ENCODE measurements around the gene RNLS. TPM values are rescaled to one million over a fixed set of nuclear protein-coding genes. Genes with fewer than 3 reads are reported as not detected.

Gene RNLS
- total RNA-seq, 2 donors from 2014 or later, result 21.7 to 31.8 TPM

DNA sequence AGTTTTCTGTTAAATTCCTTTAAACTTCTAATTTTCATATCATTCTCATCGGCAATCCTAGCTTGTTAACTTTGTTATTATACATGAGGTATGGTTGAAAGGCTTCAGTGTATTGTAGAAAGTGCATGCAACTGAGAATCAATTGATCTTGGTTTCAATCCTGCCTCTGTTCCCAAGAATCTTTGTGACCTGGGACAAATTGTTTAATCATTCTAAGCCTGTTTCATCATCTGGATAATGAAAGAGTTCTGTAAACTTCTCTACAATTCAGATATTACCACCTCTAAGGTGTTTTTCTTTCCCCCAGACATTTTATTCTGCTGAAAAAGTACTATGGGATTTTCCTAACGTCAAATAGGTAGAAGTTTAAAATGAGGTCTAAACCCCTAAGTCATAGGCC is 179.0 kb downstream of the RNLS start:
- TF ChIP-seq POLR2A (IDR thresholded peaks at IDR 0.05) (no peak), CTCF (IDR thresholded peaks at IDR 0.05) (no peak), POLR2AphosphoS5 (IDR thresholded peaks at IDR 0.05) (no peak)
- H3K4me3 ChIP-seq, result no peak overlapping the region
- intact Hi-C loops (cut with DNase I), result loop anchor here (5.0 kb wide), 1 partner anchor 148 kb away; no protein-coding TSS in a partner anchor
- no peaks in the 10 kb centered on the region for H3K9me3 ChIP-seq
- no peaks in the 10 kb centered on the region for H3K27me3 ChIP-seq (replicated peaks; ENCODE audit: insufficient read depth)
- no peaks in the 10 kb centered on the region for H3K4me1 ChIP-seq (replicated peaks)
- no peak overlapping the region for H3K27ac ChIP-seq
- DNase-seq (ENCODE audit: low spot score), result no peak
- no peaks in the 10 kb centered on the region for H3K36me3 ChIP-seq
- WGBS, result 87% methylated on average over 2 of the region's 2 CpGs

- intact Hi-C loops (cut with DNase I), result loop anchor here (5.0 kb wide), 1 partner anchor 150 kb away; no protein-coding TSS in a partner anchor
Observed at GRCh38 chr10:88401671-88402347, 181.3 kb downstream of the RNLS start.

GRCh38 chr10:88399240-88399639 is 183.9 kb downstream of the RNLS start:
- DNase-seq (ENCODE audit: low spot score), result no peak
- Histone ChIP-seq H3K27me3 (replicated peaks; ENCODE audit: insufficient read depth) (no peaks in the 10 kb centered on the region), H3K9me3 (no peaks in the 10 kb centered on the region), H3K36me3 (no peaks in the 10 kb centered on the region), H3K4me1 (replicated peaks) (no peaks in the 10 kb centered on the region), H3K27ac (no peak overlapping the region), H3K4me3 (no peak overlapping the region)
- 94% methylated on average over 3 of the region's 3 CpGs for WGBS
- TF ChIP-seq POLR2AphosphoS5 (IDR thresholded peaks at IDR 0.05) (no peak), POLR2A (IDR thresholded peaks at IDR 0.05) (no peak), CTCF (IDR thresholded peaks at IDR 0.05) (no peak)
- intact Hi-C loops (cut with DNase I), result no loop called here

More at GRCh38 chr10:88401671-88402347, 181.3 kb downstream of the RNLS start:
- no peak overlapping the region for H3K4me3 ChIP-seq
- no peaks in the 10 kb centered on the region for H3K27me3 ChIP-seq (replicated peaks; ENCODE audit: insufficient read depth)
- no peak overlapping the region for H3K27ac ChIP-seq
- H3K36me3 ChIP-seq, result no peaks in the 10 kb centered on the region
- TF ChIP-seq CTCF (IDR thresholded peaks at IDR 0.05) (peak in 1 of 4 experiments; percentile 31), POLR2A (IDR thresholded peaks at IDR 0.05) (no peak), POLR2AphosphoS5 (IDR thresholded peaks at IDR 0.05) (no peak)
- no peaks in the 10 kb centered on the region for H3K4me1 ChIP-seq (replicated peaks)
- WGBS, result 71% methylated on average over 2 of the region's 2 CpGs
- DNase-seq (ENCODE audit: low spot score), result no peak
- H3K9me3 ChIP-seq, result no peaks in the 10 kb centered on the region

- no peak overlapping the region for H3K4me3 ChIP-seq
- no peaks in the 10 kb centered on the region for H3K36me3 ChIP-seq
- intact Hi-C loops (cut with DNase I), result no loop called here
- H3K27me3 ChIP-seq (replicated peaks; ENCODE audit: insufficient read depth), result no peaks in the 10 kb centered on the region
- no peaks in the 10 kb centered on the region for H3K9me3 ChIP-seq
- DNase-seq (ENCODE audit: low spot score), result no peak
- H3K4me1 ChIP-seq (replicated peaks), result no peaks in the 10 kb centered on the region
- H3K27ac ChIP-seq, result no peak overlapping the region
- TF ChIP-seq POLR2A (IDR thresholded peaks at IDR 0.05) (no peak), POLR2AphosphoS5 (IDR thresholded peaks at IDR 0.05) (no peak), CTCF (IDR thresholded peaks at IDR 0.05) (no peak)
Observed at GRCh38 chr10:88395677-88396076, 187.4 kb downstream of the RNLS start.

GRCh38 chr10:88392222-88392621 is 190.9 kb downstream of the RNLS start:
- Histone ChIP-seq H3K27me3 (replicated peaks; ENCODE audit: insufficient read depth) (no peaks in the 10 kb centered on the region), H3K27ac (no peak overlapping the region), H3K4me1 (replicated peaks) (no peaks in the 10 kb centered on the region), H3K4me3 (no peak overlapping the region), H3K9me3 (no peaks in the 10 kb centered on the region), H3K36me3 (no peaks in the 10 kb centered on the region)
- WGBS, result 81% methylated on average over 1 of the region's 1 CpG
- intact Hi-C loops (cut with DNase I), result no loop called here
- TF ChIP-seq POLR2A (IDR thresholded peaks at IDR 0.05) (no peak), POLR2AphosphoS5 (IDR thresholded peaks at IDR 0.05) (no peak), CTCF (IDR thresholded peaks at IDR 0.05) (no peak)
- DNase-seq (ENCODE audit: low spot score), result no peak
